ENCODE results near the gene HNRNPC.
"Not testable (repeated sequence)": the region's sequence is repeated elsewhere in the genome, so short reads cannot be mapped to it uniquely, and the experiment has no call there.

Gene HNRNPC

DNA sequence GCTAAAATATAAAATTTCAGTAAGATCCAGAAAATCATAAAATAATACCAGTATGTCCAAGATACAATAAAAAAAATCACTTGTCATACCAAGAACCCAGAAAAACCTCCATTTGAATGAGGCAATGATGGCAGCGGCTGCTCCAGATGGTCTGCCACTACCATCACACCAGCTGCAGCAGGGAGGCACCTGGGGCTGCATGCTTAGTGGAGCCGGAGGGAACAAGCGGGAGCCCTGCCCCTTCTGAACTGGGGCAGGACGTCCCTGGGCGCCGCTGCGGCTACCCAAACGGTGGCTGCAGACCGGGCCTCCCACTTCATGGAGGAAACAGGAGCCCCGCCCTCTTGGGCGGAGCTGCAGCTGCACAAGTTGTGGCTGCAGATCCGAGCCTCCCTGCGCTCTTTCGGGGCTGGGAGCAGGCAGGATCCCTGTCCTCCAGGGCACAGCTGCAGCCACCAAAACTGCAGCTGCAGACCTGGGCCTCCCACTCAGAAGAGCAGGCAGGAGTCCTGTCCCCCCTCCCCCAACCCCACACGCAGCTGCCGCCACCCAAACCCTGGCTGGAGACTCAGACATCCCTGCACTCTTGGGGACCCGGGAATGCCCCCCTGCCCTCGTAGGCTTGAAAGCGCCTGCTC is 77.3 kb downstream of the HNRNPC start:
- peak; percentile 35 for DNase-seq (ENCODE audit: low read depth)

DNA sequence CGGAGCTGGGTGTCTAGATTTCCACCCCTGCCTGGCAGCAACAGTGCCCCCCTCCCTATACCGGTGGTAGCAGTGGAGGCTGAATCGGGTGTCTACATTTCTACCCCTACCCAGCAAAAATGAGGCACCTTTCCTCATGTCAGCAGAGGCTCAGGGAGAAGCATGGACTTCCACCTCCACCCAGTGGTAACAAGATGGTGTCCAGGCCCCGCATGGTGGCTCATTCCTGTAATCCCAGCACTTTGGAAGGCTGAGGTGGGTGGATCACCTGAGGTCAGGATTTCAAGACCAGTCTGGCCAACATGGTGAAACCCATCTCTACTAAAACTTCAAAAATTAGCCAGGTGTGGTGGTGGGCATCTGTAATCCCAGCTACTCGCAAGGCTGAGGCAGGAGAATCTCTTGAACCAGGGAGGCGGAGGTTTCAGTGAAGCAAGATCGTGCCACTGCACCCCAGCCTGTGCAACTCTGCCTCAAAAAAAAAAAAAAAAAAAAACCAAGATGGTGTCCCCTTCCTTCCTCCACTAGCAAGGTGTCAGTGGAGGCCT is 77.9 kb downstream of the HNRNPC start:
- no peak for DNase-seq (ENCODE audit: low read depth)

- DNase-seq (ENCODE audit: low read depth) = no peak
Observed at GRCh38 chr14:21185491-21185890, 83.8 kb downstream of the HNRNPC start.

DNA sequence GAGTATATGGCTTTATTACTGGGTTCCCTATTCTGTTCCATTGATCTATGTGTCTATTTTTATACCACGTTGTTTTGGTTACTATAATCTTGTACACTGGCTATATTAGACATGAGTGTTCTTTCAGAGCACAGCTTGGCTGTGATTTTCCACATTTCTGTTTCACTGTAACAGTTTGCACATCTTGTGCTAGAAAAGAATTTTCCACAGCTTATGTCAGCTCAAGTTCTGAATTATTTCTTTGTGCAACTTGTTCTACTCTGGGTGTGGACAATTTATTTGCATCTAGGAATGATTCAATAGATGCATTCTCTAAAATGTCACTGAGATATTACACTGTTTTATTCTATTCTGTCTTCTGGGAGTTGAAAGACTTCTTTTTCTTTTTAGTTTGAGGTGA is 85.0 kb downstream of the HNRNPC start:
- no peak for DNase-seq (ENCODE audit: low read depth)

DNA sequence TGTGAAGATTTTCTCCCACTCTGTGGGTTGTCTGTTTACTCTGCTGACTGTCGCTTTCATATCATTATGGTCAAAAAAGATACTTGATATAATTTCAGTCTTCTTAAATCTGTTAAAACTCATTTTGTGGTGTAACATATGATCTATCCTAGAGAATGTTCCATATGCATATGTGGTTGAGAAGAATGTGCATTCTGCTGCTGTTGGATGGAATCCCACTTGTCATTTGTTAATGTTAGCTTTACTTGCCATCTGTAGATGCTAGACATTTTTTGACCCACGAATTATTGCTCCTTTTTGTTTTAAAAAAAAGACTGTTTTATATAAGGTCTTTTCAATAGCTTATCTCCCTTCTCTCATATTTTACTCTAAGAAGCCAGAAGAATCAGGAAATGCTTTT is 87.1 kb downstream of the HNRNPC start:
- no peak for DNase-seq (ENCODE audit: low read depth)

GRCh38 chr14:21171128-21171527 is 98.1 kb downstream of the HNRNPC start:
- no peak for DNase-seq (ENCODE audit: low read depth)

DNA sequence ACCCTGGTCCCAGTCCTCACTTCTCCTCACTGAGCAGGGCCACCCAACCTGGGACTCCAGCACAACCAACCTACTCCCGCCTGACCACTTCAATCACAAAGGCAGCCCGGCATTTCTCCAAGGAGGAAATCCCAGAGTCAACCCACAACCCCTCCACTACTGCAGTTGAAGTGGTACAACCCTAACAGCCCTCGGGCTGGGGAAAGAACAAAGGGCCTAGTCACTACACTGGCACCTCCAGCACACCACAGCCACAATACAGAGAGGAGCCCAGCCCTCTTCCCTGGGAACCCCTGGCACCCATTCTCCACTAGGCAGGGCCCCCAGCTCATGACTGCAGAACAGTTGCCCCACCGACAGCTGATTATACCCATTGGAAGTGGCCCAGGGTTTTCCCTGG is 99.7 kb downstream of the HNRNPC start:
- no peak for DNase-seq (ENCODE audit: low read depth)

DNA sequence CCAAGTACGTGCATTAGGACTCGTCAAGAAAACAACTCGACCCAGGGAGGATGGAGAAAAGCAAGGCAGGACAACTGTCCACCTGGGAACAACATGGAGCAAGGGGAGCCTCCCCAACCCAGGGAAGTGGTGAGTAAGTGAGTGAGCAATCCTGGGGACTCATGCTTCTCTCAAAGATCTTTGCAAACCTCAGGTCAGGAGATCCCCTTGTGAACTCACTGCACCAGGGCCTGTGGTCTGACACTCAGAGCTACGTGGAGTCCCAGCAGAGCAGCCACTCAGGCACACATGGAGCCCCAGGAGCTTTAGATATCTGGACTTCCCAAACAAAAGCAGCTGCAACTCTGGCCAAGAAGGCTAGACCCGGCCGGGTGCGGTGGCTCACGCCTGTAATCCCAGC is 101.2 kb downstream of the HNRNPC start:
- no peak for DNase-seq (ENCODE audit: low read depth)

- not testable (repeated sequence) for DNase-seq (ENCODE audit: low read depth)
Observed at GRCh38 chr14:21165670-21166069, 103.6 kb downstream of the HNRNPC start.

GRCh38 chr14:21165002-21165605 is 104.1 kb downstream of the HNRNPC start:
- not testable (repeated sequence) for DNase-seq (ENCODE audit: low read depth)

DNA sequence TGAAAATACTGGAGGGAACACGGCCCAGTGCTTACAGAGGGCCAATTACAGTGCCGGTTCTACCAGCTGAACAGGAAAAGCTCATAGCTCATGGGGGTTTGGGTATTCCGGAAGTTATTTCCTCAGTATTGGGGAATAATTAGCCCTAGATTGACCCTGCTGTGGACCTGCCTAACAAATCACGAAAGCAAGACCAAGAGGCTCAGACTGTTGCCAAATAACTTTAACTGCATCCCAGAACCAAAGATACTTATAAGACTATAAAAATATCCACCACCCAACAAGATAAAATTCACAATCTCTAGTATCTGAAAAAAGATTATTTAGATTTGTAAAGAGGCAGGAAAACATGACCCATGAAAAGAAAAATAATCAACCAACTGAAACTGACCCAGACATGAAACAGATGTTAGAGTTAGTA is 105.4 kb downstream of the HNRNPC start:
- no peak for DNase-seq (ENCODE audit: low read depth)

DNA sequence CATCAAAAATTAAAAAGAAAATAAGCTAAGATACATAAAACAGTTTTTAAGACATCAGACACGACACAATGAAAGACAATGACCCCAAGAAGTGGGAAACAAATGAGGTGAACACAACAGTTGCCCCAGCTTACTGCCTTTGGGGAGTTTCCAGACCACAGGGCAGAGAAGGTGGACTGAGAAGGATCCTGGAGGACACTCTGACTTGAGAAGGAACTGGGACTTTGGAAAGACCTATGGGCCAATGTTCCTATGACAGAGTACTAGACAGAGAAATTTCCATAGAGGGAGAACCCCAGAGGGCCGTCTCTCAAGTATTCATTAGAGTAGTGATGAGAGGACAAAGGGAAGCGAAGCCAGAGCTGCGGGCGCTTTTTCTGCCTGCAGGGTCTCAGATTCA is 107.2 kb downstream of the HNRNPC start:
- no peak for DNase-seq (ENCODE audit: low read depth)

- DNase-seq (ENCODE audit: low read depth) = no peak
Observed at GRCh38 chr14:21160061-21160610, 109.1 kb downstream of the HNRNPC start.

Measured in stimulated activated CD8-positive, alpha-beta memory T cell treated with anti-CD3 and anti-CD28 coated beads, Interleukin-12 subunit alpha, Interleukin-12 subunit beta, amount 100 ng/mL, for 1 hour (primary cell).